HepG2 (cell line): Measurements from ENCODE around the gene SLC7A11. TPM values are rescaled to one million over a fixed set of nuclear protein-coding genes. Genes with fewer than 3 reads are reported as not detected.
A peak's percentile ranks its signal among the peaks of the same experiment; 100 is the strongest.

ENCODE experiments used
- ATAC-seq: fragments of 200-7000 bp; cut with Tn5 transposase; 3 replicates; pipeline ENCODE4 v1.9.1; 2020; ENCODE audit warnings: mild to moderate bottlenecking, moderate library complexity
- BruUV-seq: library from RNA; stranded (reverse); fragments of 400-500 nt; replicated peaks from 2 replicates; lab custom pipeline; 2021; lab: Mats Ljungman, UMichigan
- CTCF ChIA-PET: fragments of 300-600 bp; formaldehyde crosslinking; extraction: SDS; loops from one replicate; lab custom pipeline; 2021; ENCODE audit warnings: low total read pairs, inconsistent platforms, low intra/inter-chr PET ratio; lab: Yijun Ruan, JAX
- POLR2A ChIA-PET: fragments of 350-600 bp; sonication (Branson Sonifier 250); formaldehyde crosslinking; loops from one replicate; lab custom pipeline; 2020; ENCODE audit warnings: antibody characterized with exemption, inconsistent platforms; lab: Yijun Ruan, JAX
- DNase-seq: peaks from one replicate; pipeline ENCODE4 v3.0.0-alpha.2; 2015; ENCODE audit warnings: low spot score
- FAIRE-seq: peaks from 3 replicates; lab custom pipeline; 2011; peaks lifted over from hg19 to GRCh38; lab: Jason Lieb, UNC
- H2AFZ ChIP-seq: one replicate; pipeline ENCODE4 v1.6.1; 2011; ENCODE audit warnings: low read length, inconsistent platforms
- H3K27ac ChIP-seq: fragments of 300-600 bp; 3 replicates; pipeline ENCODE4 v1.8.0; 2011; ENCODE audit warnings: mixed run types, mild to moderate bottlenecking, mixed read lengths, low read length, inconsistent platforms; ENCODE audit not compliant: insufficient read depth; ENCODE audit errors: extremely low read length
- H3K27me3 ChIP-seq, 2 experiments: fragments of 200-600 bp in 1 of 2; 2 replicates in 1 of 2; 3 replicates in 1 of 2; pipeline versions ENCODE4 v1.6.0 to v1.8.0; 2011; ENCODE audit warnings: low read length in 2 of 2, mild to moderate bottlenecking in 2 of 2, moderate library complexity in 2 of 2, inconsistent platforms in 1 of 2; ENCODE audit not compliant: insufficient read depth in 2 of 2, control insufficient read depth in 1 of 2
- H3K36me3 ChIP-seq, 2 experiments: fragments of 200-600 bp in 1 of 2; replicated peaks in 1 of 2; 2 replicates in 1 of 2; 3 replicates in 1 of 2; pipeline versions ENCODE4 v1.5.1 to v1.8.0; 2011; ENCODE audit warnings: low read length in 2 of 2, inconsistent platforms in 1 of 2; ENCODE audit not compliant: insufficient read depth in 2 of 2, control insufficient read depth in 1 of 2
- H3K4me1 ChIP-seq: 2 replicates; pipeline ENCODE4 v1.5.1; 2012; ENCODE audit warnings: low read length, inconsistent platforms; ENCODE audit not compliant: insufficient read depth
- H3K4me2 ChIP-seq: 2 replicates; pipeline ENCODE4 v1.6.0; 2011; ENCODE audit warnings: low read depth, low read length, inconsistent platforms
- H3K4me3 ChIP-seq, 3 experiments: fragments of 200-600 bp in 1 of 3; sonication (generic), shearing (Covaris generic) in 1 of 3; replicated peaks in 1 of 3; 2 replicates each; pipeline ENCODE4 v1.5.1; 2011 to 2016; ENCODE audit warnings: low read length in 3 of 3, inconsistent platforms in 2 of 3, low read depth in 2 of 3, mild to moderate bottlenecking in 2 of 3, control low read depth in 1 of 3, mixed read lengths in 1 of 3; ENCODE audit not compliant: insufficient read depth in 1 of 3
- H3K79me2 ChIP-seq: one replicate; pipeline ENCODE4 v1.6.1; 2011; ENCODE audit warnings: low read length, inconsistent platforms; ENCODE audit not compliant: insufficient read depth
- H3K9ac ChIP-seq: 2 replicates; pipeline ENCODE4 v1.6.0; 2011; ENCODE audit warnings: mild to moderate bottlenecking, low read depth, low read length, inconsistent platforms; ENCODE audit not compliant: insufficient read depth
- H3K9me3 ChIP-seq: 2 replicates; pipeline ENCODE4 v1.5.1; 2012; ENCODE audit warnings: mild to moderate bottlenecking, low read length
- H4K20me1 ChIP-seq: 2 replicates; pipeline ENCODE4 v1.6.0; 2011; ENCODE audit warnings: inconsistent platforms, mild to moderate bottlenecking, low read length, moderate library complexity; ENCODE audit not compliant: insufficient read depth
- RBFOX2 ChIP-seq: fragments of 200-400 bp; formaldehyde crosslinking; IDR thresholded peaks from 2 replicates; pipeline ENCODE4 v1.6.1; 2017; ENCODE audit warnings: low read depth, mild to moderate bottlenecking, low read length
- STAT6 ChIP-seq: sonication (generic); formaldehyde crosslinking; IDR thresholded peaks from 2 replicates; pipeline ENCODE4 v1.4.0; 2020; ENCODE audit warnings: missing genetic modification reagents, mild to moderate bottlenecking, borderline replicate concordance
- THAP11 ChIP-seq: IDR thresholded peaks from 2 replicates; pipeline ENCODE4 v1.6.1; 2016; ENCODE audit warnings: missing biosample characterization, missing genetic modification reagents
- ZBTB7B ChIP-seq: sonication (generic); formaldehyde crosslinking; IDR thresholded peaks from 2 replicates; pipeline ENCODE4 v1.4.0; 2020; ENCODE audit warnings: missing genetic modification reagents
- ZNF280D ChIP-seq: sonication (generic); formaldehyde crosslinking; IDR thresholded peaks from 2 replicates; pipeline ENCODE4 v1.5.1; 2020; ENCODE audit warnings: mild to moderate bottlenecking, missing genetic modification reagents
- ZNF331 ChIP-seq: sonication (generic); formaldehyde crosslinking; IDR thresholded peaks from 2 replicates; pipeline ENCODE4 v1.4.0; 2020; ENCODE audit warnings: missing genetic modification reagents
- ZNF432 ChIP-seq: sonication (generic); formaldehyde crosslinking; IDR thresholded peaks from 2 replicates; pipeline ENCODE4 v1.5.0; 2020; ENCODE audit warnings: missing genetic modification reagents, mild to moderate bottlenecking, borderline replicate concordance
- WGBS: methylation state at CpG from one replicate; pipeline ENCODE4 v1.1.6; 2017; ENCODE audit warnings: low lambda C conversion rate; 5-methylcytosine and 5-hydroxymethylcytosine counted together
- in situ Hi-C: cut with HindIII; loops from 2 replicates; pipeline ENCODE4 v1.10.0; 2017; ENCODE audit warnings: low pct_unique_long_range_greater_than_20kb; ENCODE audit not compliant: extremely low pct_ligation_motif_present
- intact Hi-C: fragments of 100-400 bp; cut with micrococcal nuclease; formaldehyde crosslinking; loops from one replicate; pipeline ENCODE4 v1.10.0; 2022; ENCODE audit not compliant: unreplicated experiment
- polyA plus RNA-seq, 8 experiments: library from polyadenylated mRNA; depleted of rRNA in 3 of 8; stranded (reverse) in 7 of 8; unstranded in 1 of 8; fragments of >200 nt; fragmentation: Illumina TruSeq in 4 of 8; extraction: Trizol in 4 of 8; gene quantifications; 2 replicates each; pipeline versions ENCODE4 v1.2.1 to v1.2.3, GENCODE V29; 2011 to 2016; ENCODE audit warnings: low read depth in 4 of 8, missing spikeins in 1 of 8, mixed read lengths in 1 of 8; ENCODE audit not compliant: insufficient read depth in 1 of 8
- total RNA-seq, 5 experiments: library from RNA; depleted of rRNA; stranded (reverse); fragments of >200 nt; fragmentation: Illumina TruSeq; extraction: Trizol; gene quantifications; 2 replicates each; pipeline ENCODE4 v1.2.3, GENCODE V29; 2016; ENCODE audit warnings: low read depth in 1 of 5

SLC7A11 gene
- total and polyA plus RNA-seq, 2 of the 13 experiments (the other 11 are each of a cell fraction or from before 2014, with no cell fraction given) = 15.7 to 17.5 TPM

- H3K36me3 ChIP-seq = peaks cover 3 to 76% of the 10 kb centered on the region in 2 experiments
- peaks cover 13% of the 10 kb centered on the region; the same call in 1 of the 2 replicates for H3K4me1 ChIP-seq
- TF ChIP-seq RBFOX2 (peak; percentile 33; the same call in 1 of the 2 replicates), ZNF432 (CRISPR knock-in tag) (no peak)
- in situ Hi-C loops (no loop called here), intact Hi-C loops (no loop called here)
- H2AFZ ChIP-seq = no peak overlapping the region
- CTCF ChIA-PET = no interaction called here
- no peak overlapping the region for H3K27ac ChIP-seq
- no peak overlapping the region for H3K4me3 ChIP-seq
- 0 out of 2 replicates have a peak, but pooled peaks cover 14% of the 10 kb centered on the region for H4K20me1 ChIP-seq
- DNase-seq (no peak), FAIRE-seq (no peak), ATAC-seq (no peak)
- WGBS = 100% methylated on average over 1 of the region's 1 CpG
- H3K9me3 ChIP-seq = no peaks in the 10 kb centered on the region
- no TSS peak for BruUV-seq
- no peak overlapping the region for H3K4me2 ChIP-seq
- peaks cover 29% of the 10 kb centered on the region for H3K79me2 ChIP-seq
- POLR2A ChIA-PET = no interaction called here
- H3K9ac ChIP-seq = no peak overlapping the region
- no peaks in the 10 kb centered on the region for H3K27me3 ChIP-seq
These were observed 9.8 kb downstream of the SLC7A11 start for GRCh38 chr4:138232364-138232763.

- BruUV-seq = TSS peak; percentile 3
- intact Hi-C loops = no loop called here
- no peak for FAIRE-seq
- TF ChIP-seq ZNF331 = no peak
- TF ChIP-seq THAP11 (CRISPR knock-in tag) = no peak
- no peak for TF ChIP-seq ZBTB7B (CRISPR knock-in tag)
- TF ChIP-seq STAT6 (CRISPR knock-in tag) = no peak
- TF ChIP-seq ZNF280D (CRISPR knock-in tag) = no peak
- Histone ChIP-seq H2AFZ (no peak overlapping the region), H3K4me1 (no peaks in the 10 kb centered on the region), H3K36me3 (peaks cover 3 to 73% of the 10 kb centered on the region in 2 experiments), H3K4me3 (no peak overlapping the region), H3K27me3 (no peaks in the 10 kb centered on the region), H3K9me3 (no peaks in the 10 kb centered on the region), H4K20me1 (0 out of 2 replicates have a peak, but pooled peaks cover 2% of the 10 kb centered on the region), H3K4me2 (no peak overlapping the region), H3K79me2 (peaks cover 9% of the 10 kb centered on the region), H3K27ac (no peak overlapping the region), H3K9ac (no peak overlapping the region)
- ATAC-seq = no peak
- no peak for DNase-seq
- WGBS = 92% methylated on average over 3 of the region's 3 CpGs
- CTCF ChIA-PET = no interaction called here
- POLR2A ChIA-PET = interaction anchor here (0.7 to 2.6 kb wide), 2 partner anchors 10 to 12 kb away, joined by 3 to 7 read pairs; partner anchors contain the start of gene SLC7A11
- in situ Hi-C loops = no loop called here
These were observed 12.1 kb downstream of the SLC7A11 start for GRCh38 chr4:138230048-138230447.
